Keratinocyte (primary cell): ENCODE data around the gene RMP24.

Source experiments
- CTCF ChIP-seq, 3 experiments: IDR thresholded peaks in 1 of 3; conservative IDR thresholded peaks in 1 of 3; optimal IDR thresholded peaks in 1 of 3; 2 replicates in 2 of 3; 3 replicates in 1 of 3; pipeline versions ENCODE3 to v1.5.1; 2011; ENCODE audit warnings: low read length in 3 of 3, mild to moderate bottlenecking in 3 of 3, moderate library complexity in 2 of 3, control low read depth in 1 of 3, inconsistent platforms in 1 of 3; ENCODE audit not compliant: insufficient read depth in 2 of 3; ENCODE audit errors: extremely low read depth in 1 of 3
- EZH2 ChIP-seq: IDR thresholded peaks from one replicate; pipeline ENCODE4 v1.6.1; 2012; ENCODE audit warnings: inconsistent platforms, mild to moderate bottlenecking, low read length, moderate library complexity

GRCh38 chr18:36017232-36017631 is 44.8 kb downstream of the RMP24 start:
- no peak for TF ChIP-seq CTCF (optimal IDR thresholded peaks at IDR 0.05 in 1 of 3, IDR thresholded peaks at IDR 0.05 in 1 of 3, conservative IDR thresholded peaks at IDR 0.05 in 1 of 3; ENCODE audit: extremely low read depth in 1 of 3, insufficient read depth in 2 of 3, low read length in 3 of 3)
- no peak for TF ChIP-seq EZH2
